Aorta (tissue), 5 donors: ENCODE results near the gene RPS6KB1. TPM values are rescaled to one million over a fixed set of nuclear protein-coding genes. Genes with fewer than 3 reads are reported as not detected.
"Not testable (repeated sequence)": the region's sequence is repeated elsewhere in the genome, so short reads cannot be mapped to it uniquely, and the experiment has no call there.

Experiments
- ATAC-seq: fragments of 200-7000 bp; cut with Tn5 transposase; one replicate; pipeline ENCODE4 v1.9.1; 2022; ENCODE audit warnings: moderate library complexity; ENCODE audit not compliant: low FRiP score
- DNase-seq, 2 donors: peaks; one replicate each; pipeline ENCODE4 v3.0.0-alpha.2; 2020
- H3K27ac ChIP-seq, 2 donors: one replicate each; pipeline ENCODE4 v1.5.1; 2013; ENCODE audit warnings: low read length in 2 of 2, mild to moderate bottlenecking in 2 of 2, moderate library complexity in 2 of 2, control low read depth in 1 of 2, inconsistent platforms in 1 of 2, low read depth in 1 of 2
- H3K27me3 ChIP-seq, 2 donors: one replicate each; pipeline ENCODE4 v1.6.1; 2013; ENCODE audit warnings: control low read depth in 1 of 2, low read length in 1 of 2, mild to moderate bottlenecking in 1 of 2, moderate library complexity in 1 of 2; ENCODE audit not compliant: insufficient read depth in 2 of 2, control insufficient read depth in 1 of 2
- H3K36me3 ChIP-seq, 2 donors: one replicate each; pipeline ENCODE4 v1.6.1; 2013; ENCODE audit warnings: control low read depth in 1 of 2, low read length in 1 of 2, mild to moderate bottlenecking in 1 of 2; ENCODE audit not compliant: insufficient read depth in 2 of 2, control insufficient read depth in 1 of 2
- H3K4me1 ChIP-seq, 2 donors: one replicate each; pipeline ENCODE4 v1.6.1; 2013; ENCODE audit warnings: low read length in 2 of 2, control low read depth in 1 of 2, mild to moderate bottlenecking in 1 of 2, moderate library complexity in 1 of 2; ENCODE audit not compliant: insufficient read depth in 2 of 2, control insufficient read depth in 1 of 2
- H3K4me3 ChIP-seq, 2 donors: one replicate each; pipeline ENCODE4 v1.5.1; 2013; ENCODE audit warnings: low read length in 2 of 2, control low read depth in 1 of 2, mild to moderate bottlenecking in 1 of 2
- H3K9me3 ChIP-seq: one replicate; pipeline ENCODE4 v1.6.1; 2013; ENCODE audit warnings: mild to moderate bottlenecking, low read length; ENCODE audit not compliant: control insufficient read depth
- WGBS, 2 donors: extraction: QIAGEN DNeasy Blood & Tissue Kit; methylation state at CpG; one replicate each; pipeline ENCODE4 v1.1.7; 2013; 5-methylcytosine and 5-hydroxymethylcytosine counted together
- intact Hi-C, 2 donors: fragments of 100-400 bp; cut with DNase I; formaldehyde crosslinking; loops; one replicate each; pipeline versions ENCODE4 v1.14.2 to v1.15.0; 2022
- polyA plus RNA-seq, 2 donors: library from polyadenylated mRNA; stranded (reverse); fragments of 200-250 nt; gene quantifications; one replicate each; pipeline ENCODE4 v1.2.3, GENCODE V29; 2013
- total RNA-seq, 2 donors: library from RNA; stranded (reverse); fragmentation: NEBNext Ultra II Directional; extraction: Animal tissue kit (Norgen Biotek cat#: 25700); gene quantifications; one replicate each; pipeline ENCODE4 v1.2.1, GENCODE V29; 2021
- donor health status: healthy with polysubstance abuse.
- donor health status: Bipolar disorder and iron deficiency.
- donor health status: DM: no; HTN: no; CAD: no.
- donor health status: DM: no; HTN: no; CAD: no.
- donor health status: DM: yes; HTN: yes; CAD: no.

The RPS6KB1 gene
- total and polyA plus RNA-seq, 4 donors: 9.6 to 51.0 (median 25.6) TPM

- Histone ChIP-seq H3K36me3 (no peaks in the 10 kb centered on the region), H3K4me1 (peaks cover 0 to 4% of the 10 kb centered on the region in 2 donors), H3K27me3 (no peaks in the 10 kb centered on the region), H3K9me3 (no peaks in the 10 kb centered on the region), H3K4me3 (no peak overlapping the region), H3K27ac (no peak overlapping the region)
- ATAC-seq: no peak
- WGBS, 2 donors: 13 to 19% methylated on average over 2 of the region's 2 CpGs
- intact Hi-C loops: loop anchor here in 1 of 2 donors (2.0 kb wide), 1 partner anchor 107 kb away; no protein-coding TSS in a partner anchor
- DNase-seq: no peak
Measured at GRCh38 chr17:59859444-59860025, 33.4 kb upstream of the RPS6KB1 start.

- Histone ChIP-seq H3K27me3 (no peaks in the 10 kb centered on the region), H3K27ac (no peak overlapping the region), H3K9me3 (no peaks in the 10 kb centered on the region), H3K4me3 (no peak overlapping the region), H3K36me3 (no peaks in the 10 kb centered on the region), H3K4me1 (no peaks in the 10 kb centered on the region)
- no peak for ATAC-seq
- WGBS, 2 donors: 46 to 63% methylated on average over 3 of the region's 3 CpGs
- intact Hi-C loops: no loop called here
- DNase-seq: no peak
Measured at GRCh38 chr17:59863616-59864015, 29.3 kb upstream of the RPS6KB1 start.

DNA sequence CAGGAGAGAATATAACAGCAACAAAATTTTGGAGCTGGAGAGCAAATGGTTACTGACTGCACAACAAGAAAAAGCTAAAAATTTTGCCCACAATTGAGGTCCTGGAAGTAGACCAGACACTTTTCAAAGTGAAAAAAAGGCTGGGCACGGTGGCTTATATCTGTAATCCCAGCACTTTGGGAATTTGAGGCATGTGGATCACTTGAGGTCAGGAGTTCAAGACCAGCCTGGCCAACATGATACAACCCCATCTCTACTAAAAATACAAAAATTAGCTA lies 23.0 kb upstream of the RPS6KB1 start:
- no peaks in the 10 kb centered on the region for H3K9me3 ChIP-seq
- intact Hi-C loops: no loop called here
- ATAC-seq (no peak), DNase-seq (no peak)
- H3K27ac ChIP-seq: no peak overlapping the region
- no peaks in the 10 kb centered on the region for H3K36me3 ChIP-seq
- no peaks in the 10 kb centered on the region for H3K4me1 ChIP-seq
- 4 to 5% methylated on average over 1 of the region's 1 CpG for WGBS, 2 donors
- H3K4me3 ChIP-seq: no peak overlapping the region
- no peaks in the 10 kb centered on the region for H3K27me3 ChIP-seq

- Histone ChIP-seq H3K27ac (no peak overlapping the region), H3K9me3 (no peaks in the 10 kb centered on the region), H3K27me3 (no peaks in the 10 kb centered on the region), H3K4me3 (no peak overlapping the region), H3K4me1 (no peaks in the 10 kb centered on the region), H3K36me3 (no peaks in the 10 kb centered on the region)
- ATAC-seq (no peak), DNase-seq (peak in 1 of 2 donors; percentile 40)
- intact Hi-C loops: no loop called here
- 90 to 91% methylated on average over 8 of the region's 8 CpGs for WGBS, 2 donors
Measured at GRCh38 chr17:59870482-59870881, 22.4 kb upstream of the RPS6KB1 start.

GRCh38 chr17:59872351-59872750 lies 20.6 kb upstream of the RPS6KB1 start:
- no peak overlapping the region for H3K27ac ChIP-seq
- peaks cover 0 to 2% of the 10 kb centered on the region in 2 donors for H3K36me3 ChIP-seq
- H3K4me3 ChIP-seq: no peak overlapping the region
- ATAC-seq (no peak), DNase-seq (no peak)
- intact Hi-C loops: no loop called here
- no peaks in the 10 kb centered on the region for H3K9me3 ChIP-seq
- no peaks in the 10 kb centered on the region for H3K27me3 ChIP-seq
- H3K4me1 ChIP-seq: no peaks in the 10 kb centered on the region

GRCh38 chr17:59873414-59873813 lies 19.5 kb upstream of the RPS6KB1 start:
- H3K4me3 ChIP-seq, intact Hi-C loops, H3K36me3 ChIP-seq, ATAC-seq, H3K27ac ChIP-seq, H3K27me3 ChIP-seq, H3K9me3 ChIP-seq, H3K4me1 ChIP-seq: not testable (repeated sequence)
- DNase-seq: peak in 1 of 2 donors; percentile 16
- 96 to 97% methylated on average over 8 of the region's 8 CpGs for WGBS, 2 donors

DNA sequence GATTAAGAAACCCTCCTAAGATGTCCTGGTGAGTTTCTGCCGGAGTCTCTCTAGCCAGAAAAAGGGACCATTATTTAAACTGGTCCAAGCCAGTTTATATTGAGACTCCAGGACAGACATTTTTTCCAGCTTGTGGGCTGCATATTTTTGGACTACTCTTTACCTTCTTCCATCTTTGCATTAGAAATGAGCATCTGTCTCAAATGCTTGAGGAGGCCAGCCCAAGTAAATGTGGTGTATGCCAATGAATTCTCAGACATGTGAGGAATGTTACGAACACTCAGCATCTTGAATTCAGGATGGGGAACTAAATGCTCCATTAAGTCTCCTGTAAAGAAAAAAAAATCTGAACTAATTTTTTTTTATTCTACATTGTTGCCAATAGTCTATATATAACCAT lies 18.5 kb upstream of the RPS6KB1 start:
- 15 to 37% methylated on average over 2 of the region's 2 CpGs for WGBS, 2 donors
- H3K36me3 ChIP-seq: peaks cover 2 to 4% of the 10 kb centered on the region in 2 donors

DNA sequence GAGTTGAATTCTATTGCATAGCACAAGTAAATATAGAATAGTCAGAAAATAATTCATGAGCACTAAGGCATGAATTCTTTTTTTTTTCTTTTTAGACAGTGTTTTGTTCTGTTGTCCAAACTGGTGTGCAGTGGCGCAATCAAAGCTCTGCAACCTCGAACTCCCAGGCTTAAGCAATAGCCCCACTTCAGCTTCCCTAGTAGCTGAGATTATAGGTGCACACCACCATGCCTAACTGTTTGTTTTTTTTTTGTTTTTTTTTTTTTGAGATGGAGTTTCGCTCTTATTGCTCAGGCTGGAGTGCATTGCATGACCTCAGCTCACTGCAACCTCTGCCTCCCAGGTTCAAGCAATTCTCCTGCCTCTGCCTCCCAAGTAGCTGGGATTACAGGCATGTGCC lies 16.8 kb upstream of the RPS6KB1 start:
- Histone ChIP-seq H3K27me3 (no peaks in the 10 kb centered on the region), H3K36me3 (peaks cover 2 to 4% of the 10 kb centered on the region in 2 donors), H3K4me3 (no peak overlapping the region), H3K27ac (no peak overlapping the region), H3K4me1 (no peaks in the 10 kb centered on the region), H3K9me3 (no peaks in the 10 kb centered on the region)
- ATAC-seq: no peak
- no peak for DNase-seq
- intact Hi-C loops: no loop called here
- 93 to 95% methylated on average over 3 of the region's 3 CpGs for WGBS, 2 donors

More for the DNA sequence above, 18.5 kb upstream of the RPS6KB1 start:
- H3K4me3 ChIP-seq: no peak overlapping the region
- intact Hi-C loops: no loop called here
- H3K27me3 ChIP-seq: no peaks in the 10 kb centered on the region
- H3K27ac ChIP-seq: no peak overlapping the region
- ATAC-seq (no peak), DNase-seq (no peak)
- H3K9me3 ChIP-seq: no peaks in the 10 kb centered on the region
- H3K4me1 ChIP-seq: no peaks in the 10 kb centered on the region

GRCh38 chr17:59877965-59878364 lies 15.0 kb upstream of the RPS6KB1 start:
- 88 to 90% methylated on average over 5 of the region's 5 CpGs for WGBS, 2 donors
- ATAC-seq: no peak
- no peak overlapping the region for H3K4me3 ChIP-seq
- no peaks in the 10 kb centered on the region for H3K27me3 ChIP-seq
- H3K4me1 ChIP-seq: no peaks in the 10 kb centered on the region
- peaks cover 2 to 4% of the 10 kb centered on the region in 2 donors for H3K36me3 ChIP-seq
- no peak overlapping the region for H3K27ac ChIP-seq
- no peak for DNase-seq
- no peaks in the 10 kb centered on the region for H3K9me3 ChIP-seq
- intact Hi-C loops: no loop called here
